IMR-90 (cell line): Measurements from ENCODE around the gene CD86. TPM values are rescaled to one million over a fixed set of nuclear protein-coding genes. Genes with fewer than 3 reads are reported as not detected.

ENCODE experiments used
- ATAC-seq: fragments of 200-7000 bp; cut with Tn5 transposase; 2 replicates; pipeline ENCODE4 v1.9.1; 2020; ENCODE audit warnings: low read depth, mild to moderate bottlenecking, moderate library complexity
- BruUV-seq: library from RNA; stranded (reverse); fragments of 400-500 nt; replicated peaks from 2 replicates; lab custom pipeline; 2021; lab: Mats Ljungman, UMichigan
- CTCF ChIA-PET: fragments of 300-600 bp; formaldehyde crosslinking; extraction: SDS; loops from one replicate; lab custom pipeline; 2021; ENCODE audit warnings: antibody characterized with exemption; lab: Yijun Ruan, JAX
- POLR2A ChIA-PET: fragments of 300-600 bp; sonication (Branson Sonifier 250); formaldehyde crosslinking; loops from one replicate; lab custom pipeline; 2022; ENCODE audit warnings: antibody characterized with exemption; ENCODE audit not compliant: unreplicated experiment; lab: Charles Lee
- DNase-seq: peaks from one replicate; pipeline ENCODE4 v3.0.0; 2013
- H2AFZ ChIP-seq: replicated peaks from 2 replicates; pipeline ENCODE3; 2013; ENCODE audit warnings: low read length, mild to moderate bottlenecking; ENCODE audit not compliant: poor library complexity
- H2AK5ac ChIP-seq: 2 replicates; pipeline ENCODE4 v1.6.1; 2013; ENCODE audit warnings: low read depth, low read length, inconsistent platforms
- H2AK9ac ChIP-seq: replicated peaks from 2 replicates; pipeline ENCODE3; 2013; ENCODE audit warnings: mild to moderate bottlenecking, low read depth, low read length, moderate library complexity; ENCODE audit not compliant: poor library complexity
- H2BK120ac ChIP-seq: 2 replicates; pipeline ENCODE4 v1.6.1; 2013; ENCODE audit warnings: low read depth, low read length, inconsistent platforms
- H2BK15ac ChIP-seq: 3 replicates; pipeline ENCODE4 v1.6.1; 2013; ENCODE audit warnings: low read depth, low read length, inconsistent platforms
- H2BK20ac ChIP-seq: 2 replicates; pipeline ENCODE4 v1.6.1; 2013; ENCODE audit warnings: low read depth, mild to moderate bottlenecking, inconsistent platforms, low read length, moderate library complexity
- H2BK5ac ChIP-seq: 2 replicates; pipeline ENCODE4 v1.6.1; 2013; ENCODE audit warnings: mild to moderate bottlenecking, low read depth, low read length, inconsistent platforms; ENCODE audit not compliant: poor library complexity, severe bottlenecking
- H3K14ac ChIP-seq: replicated peaks from 2 replicates; pipeline ENCODE4 v1.6.1; 2013; ENCODE audit warnings: low read depth, low read length, inconsistent platforms
- H3K18ac ChIP-seq: 2 replicates; pipeline ENCODE4 v1.6.1; 2013; ENCODE audit warnings: low read depth, low read length, control low read depth
- H3K23ac ChIP-seq: 2 replicates; pipeline ENCODE4 v1.6.1; 2013; ENCODE audit warnings: low read depth, low read length, inconsistent platforms
- H3K27ac ChIP-seq: 2 replicates; pipeline ENCODE4 v1.5.1; 2013; ENCODE audit warnings: mild to moderate bottlenecking, control low read depth, low read length; ENCODE audit not compliant: insufficient read depth
- H3K27me3 ChIP-seq: 2 replicates; pipeline ENCODE4 v1.6.1; 2013; ENCODE audit warnings: low read length; ENCODE audit not compliant: control insufficient read depth, insufficient read depth
- H3K36me3 ChIP-seq: 2 replicates; pipeline ENCODE4 v1.6.1; 2013; ENCODE audit warnings: low read length, mixed read lengths; ENCODE audit not compliant: control insufficient read depth, insufficient read depth
- H3K4ac ChIP-seq: 2 replicates; pipeline ENCODE4 v1.6.1; 2013; ENCODE audit warnings: low read depth, low read length, inconsistent platforms
- H3K4me1 ChIP-seq: 2 replicates; pipeline ENCODE4 v1.6.1; 2013; ENCODE audit warnings: low read length, mixed read lengths; ENCODE audit not compliant: control insufficient read depth, insufficient read depth
- H3K4me2 ChIP-seq: 2 replicates; pipeline ENCODE4 v1.6.1; 2013; ENCODE audit warnings: low read depth, mild to moderate bottlenecking, control low read depth, low read length, moderate library complexity
- H3K4me3 ChIP-seq: 2 replicates; pipeline ENCODE4 v1.5.1; 2013; ENCODE audit warnings: low read depth, mild to moderate bottlenecking, control low read depth, low read length, moderate library complexity; ENCODE audit not compliant: insufficient read depth
- H3K56ac ChIP-seq: 2 replicates; pipeline ENCODE4 v1.6.1; 2013; ENCODE audit warnings: low read length, inconsistent platforms; ENCODE audit not compliant: insufficient read depth; ENCODE audit errors: extremely low read depth
- H3K79me1 ChIP-seq, 2 experiments: 2 replicates each; pipeline ENCODE4 v1.6.1; 2013; ENCODE audit warnings: low read length in 2 of 2, inconsistent platforms in 1 of 2, low read depth in 1 of 2
- H3K9ac ChIP-seq: 2 replicates; pipeline ENCODE4 v1.6.1; 2013; ENCODE audit warnings: low read depth, low read length, control low read depth
- H3K9me1 ChIP-seq: 2 replicates; pipeline ENCODE4 v1.6.1; 2013; ENCODE audit warnings: low read length, inconsistent platforms; ENCODE audit not compliant: insufficient read depth
- H3K9me3 ChIP-seq: 2 replicates; pipeline ENCODE4 v1.6.1; 2013; ENCODE audit warnings: low read length; ENCODE audit not compliant: control insufficient read depth, insufficient read depth
- H4K20me1 ChIP-seq: 2 replicates; pipeline ENCODE4 v1.6.1; 2013; ENCODE audit warnings: low read length, inconsistent platforms; ENCODE audit not compliant: insufficient read depth
- H4K5ac ChIP-seq: 2 replicates; pipeline ENCODE4 v1.6.1; 2013; ENCODE audit warnings: mild to moderate bottlenecking, low read depth, low read length, control low read depth
- H4K8ac ChIP-seq, 2 experiments: 2 replicates each; pipeline ENCODE4 v1.6.1; 2013; ENCODE audit warnings: low read depth in 2 of 2, low read length in 2 of 2, control low read depth in 1 of 2, inconsistent platforms in 1 of 2
- H4K91ac ChIP-seq: 2 replicates; pipeline ENCODE4 v1.6.1; 2013; ENCODE audit warnings: low read depth, low read length, inconsistent platforms; ENCODE audit not compliant: insufficient read depth
- CEBPB ChIP-seq: IDR thresholded peaks from 2 replicates; pipeline ENCODE4 v1.6.1; 2012; ENCODE audit warnings: low read depth, low read length, improper control_type of control experiment
- MXI1 ChIP-seq: IDR thresholded peaks from 2 replicates; pipeline ENCODE4 v1.6.1; 2012; ENCODE audit warnings: low read depth, mild to moderate bottlenecking, low read length, moderate library complexity, borderline replicate concordance
- WGBS, 2 experiments: methylation state at CpG; one replicate each; pipeline versions ENCODE4 v1.1.5 to v1.1.7; 2013; ENCODE audit warnings: missing lambda C conversion rate in 2 of 2; ENCODE audit not compliant: insufficient read length in 1 of 2; ENCODE audit errors: extremely low coverage in 2 of 2; 5-methylcytosine and 5-hydroxymethylcytosine counted together
- dilution Hi-C: fragments of 300-500 bp; cut with HindIII; formaldehyde crosslinking; loops from one replicate; pipeline ENCODE4 v1.14.3; 2018; ENCODE audit warnings: low sequenced_read_pairs; ENCODE audit not compliant: unreplicated experiment
- in situ Hi-C: fragments of 300-500 bp; cut with MboI; formaldehyde crosslinking; loops from 3 replicates; pipeline ENCODE4 v1.14.3; 2019; ENCODE audit warnings: low sequenced_read_pairs, inconsistent platforms, mixed read lengths
- intact Hi-C: fragments of 100-400 bp; cut with micrococcal nuclease; formaldehyde crosslinking; loops from 2 replicates; pipeline ENCODE4 v1.10.0; 2022
- polyA plus RNA-seq, 3 experiments: library from polyadenylated mRNA; depleted of rRNA; stranded (reverse); fragments of >200 nt; gene quantifications; 2 replicates each; pipeline ENCODE4 v1.2.3, GENCODE V29; 2012; ENCODE audit warnings: low replicate concordance in 1 of 3
- total RNA-seq: library from RNA; depleted of rRNA; stranded (reverse); fragments of >200 nt; gene quantifications from 2 replicates; pipeline ENCODE4 v1.2.3, GENCODE V29; 2012

CD86 gene
- total and polyA plus RNA-seq, 2 of the 4 experiments (the other 2 are of a cell fraction), result not detected

DNA sequence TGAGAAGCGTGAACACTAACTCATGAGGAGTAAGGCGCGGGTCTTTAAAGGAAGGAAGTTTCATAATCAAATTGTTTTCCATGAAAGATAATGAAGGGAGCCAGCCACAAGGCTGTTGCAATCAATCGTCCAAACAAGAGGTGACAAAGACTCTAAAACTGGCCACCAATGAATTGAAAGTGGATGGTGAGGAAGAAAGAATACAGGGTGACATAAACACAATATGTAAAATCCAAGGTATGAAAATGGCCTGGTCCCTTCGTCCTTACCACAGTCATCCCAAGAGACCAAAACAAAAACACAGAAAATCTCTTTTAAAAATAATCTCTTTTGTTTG lies 12.0 kb downstream of the CD86 start:
- H4K91ac ChIP-seq, result no peak overlapping the region
- POLR2A ChIA-PET, result no interaction called here
- ATAC-seq (no peak), DNase-seq (no peak)
- no peak overlapping the region for H2AK9ac ChIP-seq
- no peak overlapping the region for H3K56ac ChIP-seq
- H3K4me2 ChIP-seq, result no peak overlapping the region
- H3K27ac ChIP-seq, result no peak overlapping the region
- TF ChIP-seq CEBPB (no peak), MXI1 (no peak)
- H2BK20ac ChIP-seq, result no peak overlapping the region
- no peak overlapping the region for H3K4me3 ChIP-seq
- H4K8ac ChIP-seq, result no peak overlapping the region
- H2BK5ac ChIP-seq, result no peak overlapping the region
- no peak overlapping the region for H2AFZ ChIP-seq
- no peak overlapping the region for H2BK15ac ChIP-seq
- H3K9ac ChIP-seq, result no peak overlapping the region
- no TSS peak for BruUV-seq
- no peaks in the 10 kb centered on the region for H3K4me1 ChIP-seq
- H3K9me1 ChIP-seq, result no peaks in the 10 kb centered on the region
- H2AK5ac ChIP-seq, result no peak overlapping the region
- no peak overlapping the region for H3K18ac ChIP-seq
- H4K20me1 ChIP-seq, result no peaks in the 10 kb centered on the region
- CTCF ChIA-PET, result no interaction called here
- intact Hi-C loops, result no loop called here
- no peaks in the 10 kb centered on the region for H3K36me3 ChIP-seq
- H3K9me3 ChIP-seq, result no peaks in the 10 kb centered on the region
- no peaks in the 10 kb centered on the region for H3K27me3 ChIP-seq
- dilution Hi-C loops, result no loop called here
- H3K79me1 ChIP-seq, result no peaks in the 10 kb centered on the region
- in situ Hi-C loops, result no loop called here
- H4K5ac ChIP-seq, result no peak overlapping the region
- no peak overlapping the region for H3K23ac ChIP-seq
- H3K14ac ChIP-seq, result no peak overlapping the region
- no peak overlapping the region for H2BK120ac ChIP-seq
- no CpG with 5 or more reads among the region's 5 CpGs for WGBS, 2 experiments
- no peak overlapping the region for H3K4ac ChIP-seq
